Left cardiac atrium (tissue), 4 donors: ENCODE data around the gene PPP1R1B. TPM values are rescaled to one million over a fixed set of nuclear protein-coding genes. Genes with fewer than 3 reads are reported as not detected.
A peak's percentile ranks its signal among the peaks of the same experiment; 100 is the strongest.
"Not testable (repeated sequence)": the region's sequence is repeated elsewhere in the genome, so short reads cannot be mapped to it uniquely, and the experiment has no call there.

Source experiments
- ATAC-seq, 2 donors: fragments of 200-7000 bp; cut with Tn5 transposase; one replicate each; pipeline ENCODE4 v1.9.1; 2020; ENCODE audit warnings: mild to moderate bottlenecking in 2 of 2, moderate library complexity in 2 of 2
- DNase-seq: peaks from one replicate; pipeline ENCODE4 v3.0.0-alpha.2; 2020
- intact Hi-C, 2 donors: fragments of 100-400 bp; cut with DNase I; formaldehyde crosslinking; loops; one replicate each; pipeline versions ENCODE4 v1.14.1 to v1.15.1; 2022 to 2023
- long read RNA-seq: library from polyadenylated mRNA; unstranded; transcript quantifications from one replicate; pipeline ENCODE4 v2.0.0, GENCODE V29; 2021
- total RNA-seq, 2 donors: library from RNA; stranded (reverse); fragmentation: NEBNext Ultra II Directional; extraction: Animal tissue kit (Norgen Biotek cat#: 25700); gene quantifications; one replicate each; pipeline ENCODE4 v1.2.1, GENCODE V29; 2021
- donor health status: DM: no; HTN: yes; CAD: no.
- donor health status: DM: no; HTN: yes; CAD: no; lungs with severe emphysema.
- donor health status: DM: yes; HTN: yes; CAD: no.
- donor health status: Dilated cardiomyopathy.

The PPP1R1B gene
- total RNA-seq = 1 to 10 TPM; 4.0 to 5.3 TPM
- long read RNA-seq = 0 reads

DNA sequence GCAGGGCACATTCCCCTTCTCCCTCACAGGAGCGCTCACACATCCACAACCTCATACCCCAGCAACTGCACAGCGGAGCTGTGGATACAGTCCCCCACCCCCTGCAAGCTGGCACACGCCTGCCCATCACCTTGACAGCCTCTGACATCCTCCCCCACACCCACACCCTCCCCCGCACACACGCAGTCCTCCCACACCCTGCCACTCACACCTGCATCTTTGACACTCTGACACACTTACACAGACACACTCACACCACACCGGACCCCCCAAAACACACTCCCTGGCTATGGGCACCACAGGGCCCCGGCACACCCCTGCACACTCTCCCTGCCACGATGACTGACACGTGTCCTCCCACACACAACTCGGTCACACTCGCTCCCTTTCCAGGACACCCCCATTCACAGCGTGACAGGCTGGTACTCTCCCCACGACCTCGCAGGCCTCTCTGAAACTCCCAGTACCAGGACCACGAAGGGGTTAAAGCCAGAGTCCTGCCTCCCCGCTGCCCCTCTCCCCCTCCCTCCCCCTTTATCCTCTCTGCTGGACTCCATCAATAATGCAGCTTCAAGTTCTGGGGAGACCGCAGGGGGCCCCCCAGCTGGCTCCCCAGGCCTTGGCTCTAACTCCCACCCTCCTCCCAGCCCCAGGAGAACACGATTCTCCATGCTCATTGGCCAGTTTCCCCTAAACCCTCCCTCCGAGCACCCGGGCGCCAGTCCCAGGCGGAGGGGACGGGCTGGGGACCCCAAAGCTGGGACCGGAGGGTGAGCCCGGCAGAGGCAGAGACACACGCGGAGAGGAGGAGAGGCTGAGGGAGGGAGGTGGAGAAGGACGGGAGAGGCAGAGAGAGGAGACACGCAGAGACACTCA lies at the start of gene PPP1R1B:
TSS of gene PPP1R1B (plus strand) at position 782 of the 876 bp plus-strand sequence. CDS start 441 bp downstream, outside the sequence.
- DNase-seq (no peak), ATAC-seq (peak in 1 of 2 donors; percentile 4)
- intact Hi-C loops = no loop called here

DNA sequence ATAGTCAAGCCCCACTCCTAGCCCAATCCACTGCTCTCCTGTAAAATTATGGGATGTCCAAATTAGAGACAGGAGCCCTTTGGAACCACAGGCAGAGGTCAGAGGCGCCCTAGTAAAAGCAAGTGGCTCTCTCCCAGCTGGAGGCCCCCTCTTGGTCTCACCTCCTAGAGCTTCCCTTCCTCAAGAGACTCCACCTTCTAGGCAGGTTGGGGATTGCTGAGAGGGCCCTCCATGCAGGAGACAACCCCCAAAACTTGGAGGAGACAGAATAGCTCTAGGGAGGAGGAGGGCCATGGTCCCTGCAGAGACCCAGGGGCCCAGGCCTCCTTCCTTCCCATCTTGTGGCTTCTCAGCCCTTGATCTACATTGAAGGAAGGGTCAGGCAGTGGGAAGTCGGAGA lies 48.5 kb upstream of the PPP1R1B start:
- ATAC-seq = no peak
- no peak for DNase-seq
- intact Hi-C loops = no loop called here

DNA sequence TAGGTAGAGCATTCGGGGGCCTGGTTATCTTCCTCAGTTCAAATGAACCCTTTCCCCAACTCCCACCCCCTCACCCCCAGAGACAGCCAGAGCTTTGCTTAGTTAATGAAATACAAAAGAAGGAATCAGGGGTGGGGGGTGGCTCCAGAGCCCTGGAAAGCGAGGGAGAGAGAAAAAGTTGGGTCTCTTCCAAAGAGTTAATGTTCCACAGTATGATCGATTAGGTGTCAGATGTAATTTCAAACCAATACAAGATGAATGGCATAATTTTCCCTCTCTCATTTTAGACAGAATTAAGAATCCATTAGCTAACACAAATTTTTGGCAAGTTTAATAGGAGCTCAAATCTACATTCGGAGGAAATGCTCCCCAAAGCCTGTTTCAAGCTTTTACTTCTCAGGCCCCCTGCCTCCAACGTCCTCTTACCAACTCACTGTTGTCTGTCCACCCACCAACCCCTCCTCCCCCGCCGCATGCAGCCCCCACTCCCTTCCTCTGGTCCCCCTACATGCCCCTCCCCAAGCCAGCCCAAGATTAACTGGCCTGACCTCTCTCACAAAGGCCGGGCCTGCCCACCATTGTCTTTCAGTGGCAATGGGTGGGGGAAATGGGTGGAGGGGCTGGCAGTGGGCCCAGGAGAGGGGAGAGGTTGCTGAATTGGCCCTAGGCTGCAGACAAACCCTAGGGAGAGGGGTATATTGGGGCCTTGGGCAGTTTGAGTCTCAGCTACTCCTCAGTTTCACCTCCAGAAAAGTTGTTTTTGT lies 47.3 kb upstream of the PPP1R1B start:
- intact Hi-C loops = no loop called here
- peak; percentile 72 for DNase-seq
- ATAC-seq = peak in 1 of 2 donors; percentile 66

DNA sequence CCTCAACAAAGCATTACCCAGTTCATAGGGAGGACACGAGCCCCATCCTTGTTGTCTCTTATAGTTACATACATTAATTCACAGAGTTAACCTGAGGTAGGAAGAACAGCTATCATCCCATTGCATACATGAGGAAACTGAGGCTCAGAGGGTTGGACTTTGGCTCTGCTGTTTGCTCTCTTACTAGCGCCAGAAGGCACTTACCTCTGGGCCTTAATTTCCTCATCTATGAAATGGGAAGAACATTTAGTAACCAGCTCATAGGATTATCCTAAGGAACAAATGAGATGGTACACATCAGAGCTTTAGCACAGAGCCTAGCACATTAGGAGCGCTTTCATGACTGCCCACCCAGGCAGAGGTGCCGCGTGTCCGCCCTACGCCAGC lies 46.7 kb upstream of the PPP1R1B start:
- ATAC-seq = no peak
- intact Hi-C loops = no loop called here
- no peak for DNase-seq

DNA sequence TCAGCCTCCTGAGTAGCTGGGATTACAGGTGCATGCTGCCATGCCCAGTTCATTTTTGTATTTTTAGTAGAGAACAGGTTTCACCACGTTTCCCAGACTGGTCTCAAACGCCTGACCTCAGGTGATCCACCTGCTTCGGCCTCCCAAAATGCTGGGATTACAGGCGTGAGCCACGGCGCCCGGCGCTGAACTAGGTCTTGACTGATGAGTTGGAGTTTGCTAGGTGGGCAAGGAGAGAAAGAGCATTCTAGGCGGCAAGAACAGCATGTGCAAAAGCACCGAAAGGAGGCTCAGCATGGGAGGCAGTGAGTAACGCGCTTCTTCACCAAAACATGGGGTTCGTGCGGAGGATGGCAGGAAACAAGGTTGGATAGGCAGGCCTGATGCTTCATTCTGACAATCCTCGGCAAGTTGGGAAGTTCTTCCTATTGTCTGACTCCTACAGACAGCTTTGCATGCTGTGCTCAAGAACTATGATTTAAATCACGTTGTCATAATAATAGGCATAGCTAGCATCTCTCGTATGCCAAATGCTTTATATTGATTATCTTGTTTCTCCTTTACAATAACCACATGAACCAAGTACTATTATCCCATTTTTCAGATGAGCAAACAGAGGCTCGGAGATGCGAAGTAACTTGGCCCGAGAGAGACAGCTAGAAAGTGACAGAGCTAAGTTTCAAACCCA lies 45.5 kb upstream of the PPP1R1B start:
- DNase-seq (no peak), ATAC-seq (no peak)
- intact Hi-C loops = no loop called here

DNA sequence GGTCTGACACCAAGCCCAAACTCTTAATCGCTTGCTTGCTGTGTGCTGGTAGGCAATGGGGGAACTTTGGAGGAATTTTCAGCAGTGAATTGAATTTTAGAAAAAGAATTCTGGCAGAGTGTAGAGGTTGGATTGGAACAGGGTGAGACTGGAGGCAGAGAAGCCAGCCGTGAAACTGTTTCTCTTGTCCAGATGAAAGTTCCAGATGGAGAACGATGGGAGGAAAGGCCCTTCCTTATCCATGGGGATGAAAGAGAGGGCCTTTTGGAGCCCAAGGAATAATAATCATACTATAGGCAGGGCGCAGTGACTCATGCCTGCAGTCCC lies 45.0 kb upstream of the PPP1R1B start:
- no peak for ATAC-seq
- DNase-seq = no peak
- intact Hi-C loops = no loop called here

DNA sequence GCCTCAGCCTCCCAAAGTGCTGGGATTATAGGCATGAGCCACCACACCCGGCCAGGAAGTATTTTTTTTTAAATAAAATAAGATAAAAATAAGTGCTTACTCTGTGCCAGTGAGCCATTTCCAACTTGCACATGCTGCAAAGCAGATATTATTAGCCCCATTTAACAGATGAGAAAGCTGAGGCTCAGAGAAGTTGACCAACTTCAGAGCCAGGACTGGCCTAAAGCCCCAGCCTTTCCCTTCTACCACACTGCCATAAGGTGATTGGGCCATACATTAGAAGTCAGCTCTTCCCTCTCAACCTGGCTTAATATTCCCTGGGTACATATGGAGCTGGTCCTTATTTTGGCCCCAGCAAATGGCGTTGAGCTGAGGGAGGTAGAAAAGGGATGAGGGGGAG lies 44.1 kb upstream of the PPP1R1B start:
- intact Hi-C loops = no loop called here
- DNase-seq (no peak), ATAC-seq (no peak)

DNA sequence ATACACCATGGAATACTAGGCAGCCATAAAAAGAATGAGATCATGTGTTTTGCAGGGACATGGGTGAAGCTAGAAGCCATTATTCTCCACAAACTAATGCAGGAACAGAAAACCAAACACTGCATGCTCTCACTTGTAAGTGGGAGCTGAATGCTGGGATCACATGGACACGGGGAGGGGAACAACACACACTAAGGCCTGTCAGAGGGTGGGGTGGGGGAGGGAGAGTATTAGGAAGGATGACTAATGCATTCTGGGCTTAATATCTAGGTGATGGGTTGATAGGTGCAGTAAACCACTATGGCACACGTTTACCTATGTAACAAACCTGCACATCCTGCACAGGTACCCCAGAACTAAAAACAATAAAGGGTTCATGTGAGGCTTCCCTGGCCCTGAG lies 36.6 kb upstream of the PPP1R1B start:
- DNase-seq, ATAC-seq, intact Hi-C loops: not testable (repeated sequence)

DNA sequence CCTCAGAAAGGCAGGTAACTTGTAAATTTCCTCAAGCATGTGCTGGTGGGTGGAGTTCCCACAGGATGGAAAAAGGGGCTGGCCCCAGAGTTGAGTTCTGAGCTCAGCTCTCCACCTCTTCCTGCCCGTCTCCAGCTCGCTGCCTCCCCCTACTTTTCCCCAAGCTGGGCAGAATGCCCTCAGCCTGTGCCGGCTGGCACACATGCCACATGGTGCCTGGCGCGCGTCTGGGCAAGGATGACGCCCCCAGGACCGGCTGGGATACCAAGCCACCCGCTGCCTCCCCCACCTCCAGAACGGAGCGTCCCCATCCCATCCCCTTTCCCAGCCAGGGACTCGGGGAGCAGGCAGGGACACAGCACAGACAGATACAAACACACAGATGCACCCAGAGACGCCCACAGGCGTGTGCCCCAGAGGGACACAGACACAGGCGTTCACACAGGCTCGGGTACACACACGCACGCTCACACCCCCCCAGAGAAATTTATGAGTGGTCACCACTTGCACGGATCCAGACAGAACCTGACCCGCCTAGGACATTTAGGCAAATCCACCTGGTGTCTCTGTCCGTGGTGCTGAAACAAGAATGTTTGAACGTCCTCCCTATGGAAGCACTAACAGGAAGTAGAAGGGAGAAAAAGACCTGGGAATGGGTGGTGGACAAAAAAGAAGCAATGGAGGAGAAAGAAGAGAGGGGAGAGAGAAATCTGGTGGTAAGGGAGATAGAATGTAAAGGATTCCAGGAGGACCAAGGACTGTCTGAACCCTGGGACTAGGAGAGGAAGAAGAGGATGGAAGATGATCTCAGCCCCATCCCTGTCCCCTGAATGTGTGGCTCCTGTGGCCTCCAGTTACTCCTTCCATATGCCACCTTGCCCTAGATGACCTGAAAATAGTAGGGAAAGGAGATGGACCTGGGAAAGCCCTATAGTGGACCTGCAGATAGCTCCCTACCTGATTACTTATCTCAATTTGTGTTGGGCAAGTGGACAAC lies 34.5 kb upstream of the PPP1R1B start:
- peak; percentile 19 to 44 for ATAC-seq
- no peak for DNase-seq
- intact Hi-C loops = no loop called here

DNA sequence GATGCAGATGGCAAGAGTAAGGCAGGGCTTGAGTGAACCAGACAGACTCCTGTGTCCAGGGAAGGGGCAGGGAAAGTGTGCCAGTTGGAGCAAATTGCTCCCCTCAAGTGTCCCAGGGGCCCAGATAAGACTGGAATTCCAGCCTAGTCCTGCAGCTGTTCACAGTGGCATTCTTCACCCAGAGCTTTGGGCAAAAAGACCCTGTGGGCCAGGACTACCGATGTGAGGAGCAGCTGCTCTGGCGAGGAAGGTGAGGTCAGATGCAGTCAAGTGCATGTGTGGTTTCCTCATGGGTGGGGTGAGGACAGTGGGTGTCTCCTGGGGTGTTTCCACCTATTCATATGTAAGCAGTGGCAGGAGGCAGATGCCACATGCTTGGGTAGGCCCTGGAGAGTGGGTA lies 33.4 kb upstream of the PPP1R1B start:
- DNase-seq (no peak), ATAC-seq (no peak)
- intact Hi-C loops = no loop called here

DNA sequence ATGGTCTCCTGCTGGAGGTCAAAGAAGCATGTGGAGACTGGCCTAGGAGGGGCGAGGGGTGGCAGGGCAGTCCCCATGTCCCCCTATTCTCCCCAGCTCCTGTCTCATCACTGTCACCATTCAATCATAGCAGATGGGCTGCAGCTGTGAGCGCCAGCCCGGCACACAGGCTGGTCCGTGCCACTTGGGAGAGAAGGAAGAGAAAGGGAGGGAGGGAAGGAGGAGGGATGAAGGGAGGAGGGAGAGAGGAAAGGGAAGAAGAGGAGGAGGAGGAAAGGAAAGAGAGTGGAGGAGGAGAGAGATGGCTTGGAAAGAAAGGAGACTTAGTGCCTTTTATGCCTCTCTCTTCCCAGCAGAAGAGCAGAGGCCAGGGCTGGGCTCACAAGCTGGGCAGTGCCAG lies 31.5 kb upstream of the PPP1R1B start:
- no peak for DNase-seq
- no peak for ATAC-seq
- intact Hi-C loops = no loop called here

DNA sequence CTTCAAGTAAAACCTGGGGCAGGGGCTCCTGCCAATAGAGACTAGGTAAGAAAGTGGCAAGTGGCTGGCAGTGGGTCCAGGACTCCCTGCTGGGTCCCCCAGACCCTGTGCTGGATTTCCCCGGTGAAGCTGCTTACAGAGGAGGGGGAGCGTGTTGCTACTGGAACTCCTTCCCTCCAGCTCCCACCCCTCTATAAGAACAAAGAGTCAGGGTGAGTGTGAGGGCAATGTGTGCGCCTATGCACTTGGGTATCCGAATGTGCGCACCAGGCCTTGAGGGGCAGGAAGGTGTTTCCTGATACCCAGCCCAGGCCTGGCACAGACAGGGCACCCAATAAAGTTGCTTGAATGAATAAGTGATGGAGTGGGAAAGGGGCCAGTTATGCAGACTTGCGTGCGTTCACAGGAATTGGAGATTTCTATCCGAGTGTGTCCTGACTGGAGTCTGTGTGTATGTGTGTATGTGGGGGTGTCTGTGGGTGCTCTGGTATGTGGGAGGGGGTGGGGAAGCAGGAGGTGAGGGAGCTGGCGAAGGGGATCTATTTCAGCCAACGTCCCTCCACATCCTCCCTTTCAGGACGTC lies 30.7 kb upstream of the PPP1R1B start:
- DNase-seq (no peak), ATAC-seq (no peak)
- intact Hi-C loops = no loop called here

DNA sequence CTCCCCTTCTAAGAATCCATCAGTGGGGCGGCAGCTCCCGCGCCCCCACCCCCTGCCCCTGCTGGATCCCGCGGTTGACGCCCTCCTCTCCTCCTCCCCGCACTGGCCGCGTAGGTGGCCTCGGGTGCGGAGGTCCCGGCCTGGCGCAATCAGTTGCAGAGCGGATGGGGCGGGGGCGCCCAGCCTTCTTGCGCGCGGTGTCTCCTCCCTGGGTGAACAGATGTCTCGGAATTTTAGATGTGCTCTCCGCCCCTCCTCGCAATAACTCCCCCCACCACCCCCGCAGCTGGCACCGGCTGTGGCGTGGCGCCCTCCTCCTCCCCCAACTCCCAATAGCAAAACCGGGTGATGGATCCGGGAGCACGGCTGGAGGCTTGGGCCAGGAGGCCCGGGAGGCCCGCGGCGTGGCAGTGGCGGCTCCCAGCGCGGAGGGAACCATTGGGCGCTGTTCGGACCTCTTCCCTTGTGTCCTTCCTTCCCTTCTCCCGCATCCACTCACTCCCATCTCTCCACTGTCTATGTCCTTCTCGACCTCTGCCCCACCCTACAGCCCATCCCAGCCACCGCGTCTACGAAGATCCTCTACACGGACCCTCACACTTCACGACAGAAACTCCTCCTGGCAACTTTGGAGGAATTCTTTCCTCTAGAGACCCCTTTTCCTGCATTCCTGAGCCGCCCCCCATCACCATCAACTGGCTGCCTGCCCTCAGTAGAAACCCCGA lies 30.0 kb upstream of the PPP1R1B start:
- intact Hi-C loops = no loop called here
- ATAC-seq = no peak
- DNase-seq = no peak

DNA sequence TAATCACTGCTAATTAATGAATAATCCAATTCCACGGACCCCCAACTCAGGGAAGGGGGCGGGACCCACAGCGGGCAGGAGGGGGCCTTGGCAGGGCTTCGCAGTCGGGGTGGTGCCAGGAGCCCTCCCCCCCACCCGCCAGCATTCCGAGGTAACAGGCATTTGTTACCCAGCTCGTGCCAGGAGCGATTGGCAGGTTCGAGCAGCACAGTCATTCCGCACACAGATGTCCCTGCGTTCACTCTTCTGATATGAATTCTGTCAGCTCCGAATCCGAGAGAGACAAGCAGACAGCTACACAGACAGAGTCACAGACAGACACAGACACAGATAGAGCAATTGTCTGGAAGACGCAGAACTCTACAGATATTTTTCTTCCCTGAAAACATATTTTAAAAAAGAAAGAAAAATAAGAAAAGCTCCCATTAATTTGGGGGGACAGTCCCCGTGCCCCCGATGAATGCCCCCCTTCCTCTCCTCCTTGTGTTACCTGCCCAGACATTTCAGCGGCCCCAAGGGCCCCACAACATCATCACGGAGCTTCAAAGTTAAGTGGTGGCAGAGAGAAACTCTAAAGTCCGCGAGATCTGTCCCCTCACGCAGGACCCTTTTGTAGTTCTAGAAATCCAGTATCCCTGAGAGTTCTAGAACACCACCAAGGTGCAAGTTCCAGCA lies 29.2 kb upstream of the PPP1R1B start:
- ATAC-seq = no peak
- intact Hi-C loops = no loop called here

DNA sequence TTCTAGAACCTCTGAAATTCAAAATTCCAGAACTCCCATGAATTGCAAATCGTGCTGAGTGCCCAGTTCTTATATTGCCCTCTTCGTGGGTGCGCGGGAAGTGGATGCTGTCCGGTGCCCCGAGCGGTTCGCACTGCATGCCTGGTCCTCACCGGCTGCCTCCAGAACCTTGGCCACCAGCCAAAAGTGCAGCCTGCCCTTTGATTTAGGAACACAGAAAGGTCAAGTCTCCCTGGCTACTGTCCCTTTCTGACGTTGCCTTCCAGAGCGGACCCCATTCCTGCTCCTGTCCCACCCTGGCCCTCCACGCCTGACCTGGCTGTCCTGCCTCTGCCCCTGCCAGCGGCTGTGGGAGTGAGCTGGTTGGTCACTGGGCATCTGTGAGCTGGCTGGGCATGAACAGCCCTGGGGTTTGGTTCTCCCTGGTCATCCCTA lies 28.7 kb upstream of the PPP1R1B start:
- intact Hi-C loops = no loop called here
- DNase-seq (no peak), ATAC-seq (no peak)

More for the DNA sequence above, 29.2 kb upstream of the PPP1R1B start:
- DNase-seq = no peak

DNA sequence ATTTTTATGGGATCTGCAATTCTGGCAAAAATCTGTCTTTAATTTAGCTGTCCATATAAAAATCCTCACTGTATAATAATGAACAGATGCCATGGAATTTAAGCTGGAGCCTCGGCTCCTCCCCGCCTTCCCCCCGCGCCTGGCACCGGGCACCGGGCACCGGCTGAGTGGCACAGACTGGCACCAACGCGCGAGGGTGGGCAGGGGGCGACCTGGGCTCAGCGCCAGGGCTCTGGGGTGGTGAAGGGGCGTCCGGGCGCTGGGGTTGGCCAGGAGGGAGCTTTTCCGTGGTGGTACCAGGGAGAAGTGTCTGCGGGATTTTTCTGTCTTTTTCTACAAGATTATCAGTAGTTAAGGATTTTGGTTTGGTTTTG lies 28.1 kb upstream of the PPP1R1B start:
- intact Hi-C loops = no loop called here
- ATAC-seq (no peak), DNase-seq (no peak)

DNA sequence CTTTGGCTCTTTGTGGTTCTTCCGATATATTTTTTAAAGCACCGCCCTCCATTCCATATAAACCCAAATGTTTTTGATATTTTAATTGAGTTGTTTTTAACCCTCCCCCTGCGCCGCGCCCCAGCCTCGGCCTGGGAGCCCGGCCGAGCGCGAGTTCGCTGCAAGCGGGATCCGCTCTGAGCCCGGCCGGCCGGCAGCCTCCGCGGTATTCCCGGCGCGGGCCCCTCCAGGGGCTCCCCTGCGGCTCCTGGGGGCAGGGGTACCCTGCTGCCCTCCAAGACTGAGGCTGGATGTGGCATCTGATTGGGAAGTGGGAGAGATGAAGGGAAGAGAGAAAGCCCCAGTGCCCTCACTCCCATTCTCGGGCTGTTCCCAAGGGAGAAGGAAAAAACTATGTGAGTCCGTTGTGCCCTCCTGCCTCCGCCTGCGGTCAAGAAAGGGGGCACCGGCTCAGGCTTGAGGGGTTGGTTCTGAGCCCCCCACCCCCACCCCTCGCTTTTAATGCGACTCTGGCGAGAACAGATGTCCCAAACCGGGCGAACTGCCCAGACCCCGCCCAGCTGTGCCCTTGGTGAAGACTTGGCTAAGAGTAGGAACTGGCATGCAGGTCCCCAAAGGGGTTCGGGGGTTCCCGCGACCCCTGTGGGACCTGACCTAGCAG lies 27.6 kb upstream of the PPP1R1B start:
- ATAC-seq = peak in 1 of 2 donors; percentile 18
- DNase-seq = no peak
- intact Hi-C loops = no loop called here
